Measurements from ENCODE around the gene MYCBPAP.

The MYCBPAP gene

GRCh38 chr17:50568659-50569058 lies 60.4 kb downstream of the MYCBPAP start:
- Histone ChIP-seq H3K4me3 (ENCODE audit: low read depth, low read length) (no peak overlapping the region), H3K27ac (no peak overlapping the region), H3K27me3 (replicated peaks) (peaks cover 18% of the 10 kb centered on the region), H3K36me3 (replicated peaks) (no peaks in the 10 kb centered on the region)
- DNase-seq: no peak
- in situ Hi-C loops (cut with HindIII; ENCODE audit: low pct_ligation_motif_present, low sequenced_read_pairs): loop anchor here (25.0 kb wide), 1 partner anchor 119 kb away; no protein-coding TSS in a partner anchor
- TF ChIP-seq CTCF (IDR thresholded peaks at IDR 0.05; ENCODE audit: low read depth, low read length, missing control alignments): no peak

GRCh38 chr17:50569592-50569991 lies 61.4 kb downstream of the MYCBPAP start:
- in situ Hi-C loops (cut with HindIII; ENCODE audit: low pct_ligation_motif_present, low sequenced_read_pairs): loop anchor here (25.0 kb wide), 1 partner anchor 118 kb away; no protein-coding TSS in a partner anchor
- peaks cover 11% of the 10 kb centered on the region for H3K27me3 ChIP-seq (replicated peaks)
- DNase-seq: no peak
- H3K36me3 ChIP-seq (replicated peaks): no peaks in the 10 kb centered on the region
- no peak overlapping the region for H3K4me3 ChIP-seq (ENCODE audit: low read depth, low read length)
- no peak for TF ChIP-seq CTCF (IDR thresholded peaks at IDR 0.05; ENCODE audit: low read depth, low read length, missing control alignments)
- H3K27ac ChIP-seq: no peak overlapping the region

- H3K36me3 ChIP-seq (replicated peaks): no peaks in the 10 kb centered on the region
- peaks cover 10% of the 10 kb centered on the region for H3K27me3 ChIP-seq (replicated peaks)
- DNase-seq: no peak
- in situ Hi-C loops (cut with HindIII; ENCODE audit: low pct_ligation_motif_present, low sequenced_read_pairs): loop anchor here (25.0 kb wide), 1 partner anchor 117 kb away; no protein-coding TSS in a partner anchor
- no peak overlapping the region for H3K27ac ChIP-seq
- no peak for TF ChIP-seq CTCF (IDR thresholded peaks at IDR 0.05; ENCODE audit: low read depth, low read length, missing control alignments)
- H3K4me3 ChIP-seq (ENCODE audit: low read depth, low read length): no peak overlapping the region
Observed at GRCh38 chr17:50570032-50570431, 61.8 kb downstream of the MYCBPAP start.

- no peak overlapping the region for H3K27ac ChIP-seq
- TF ChIP-seq CTCF (IDR thresholded peaks at IDR 0.05; ENCODE audit: low read depth, low read length, missing control alignments): no peak
Observed at GRCh38 chr17:50570528-50570927, 62.3 kb downstream of the MYCBPAP start.

GRCh38 chr17:50571681-50572080 lies 63.4 kb downstream of the MYCBPAP start:
- Histone ChIP-seq H3K27me3 (replicated peaks) (peaks cover 1% of the 10 kb centered on the region), H3K27ac (no peak overlapping the region), H3K36me3 (replicated peaks) (no peaks in the 10 kb centered on the region), H3K4me3 (ENCODE audit: low read depth, low read length) (no peak overlapping the region)
- TF ChIP-seq CTCF (IDR thresholded peaks at IDR 0.05; ENCODE audit: low read depth, low read length, missing control alignments): no peak
- in situ Hi-C loops (cut with HindIII; ENCODE audit: low pct_ligation_motif_present, low sequenced_read_pairs): loop anchor here (25.0 kb wide), 1 partner anchor 116 kb away; no protein-coding TSS in a partner anchor
- no peak for DNase-seq

More at GRCh38 chr17:50570528-50570927, 62.3 kb downstream of the MYCBPAP start:
- no peaks in the 10 kb centered on the region for H3K36me3 ChIP-seq (replicated peaks)
- in situ Hi-C loops (cut with HindIII; ENCODE audit: low pct_ligation_motif_present, low sequenced_read_pairs): loop anchor here (25.0 kb wide), 1 partner anchor 117 kb away; no protein-coding TSS in a partner anchor
- H3K27me3 ChIP-seq (replicated peaks): peaks cover 10% of the 10 kb centered on the region
- H3K4me3 ChIP-seq (ENCODE audit: low read depth, low read length): no peak overlapping the region
- DNase-seq: no peak

GRCh38 chr17:50572541-50572940 lies 64.3 kb downstream of the MYCBPAP start:
- DNase-seq: no peak
- no peak overlapping the region for H3K27ac ChIP-seq
- H3K4me3 ChIP-seq (ENCODE audit: low read depth, low read length): no peak overlapping the region
- in situ Hi-C loops (cut with HindIII; ENCODE audit: low pct_ligation_motif_present, low sequenced_read_pairs): loop anchor here (25.0 kb wide), 1 partner anchor 115 kb away; no protein-coding TSS in a partner anchor
- TF ChIP-seq CTCF (IDR thresholded peaks at IDR 0.05; ENCODE audit: low read depth, low read length, missing control alignments): no peak
- H3K36me3 ChIP-seq (replicated peaks): no peaks in the 10 kb centered on the region
- no peaks in the 10 kb centered on the region for H3K27me3 ChIP-seq (replicated peaks)
